HG03280 (cell line): Measurements from ENCODE around the gene GDPD5.

ENCODE experiments used
- ATAC-seq: cut with Tn5 transposase; IDR thresholded peaks from one replicate; pipeline ENCODE4 v1.9.1; 2021; ENCODE audit warnings: mild to moderate bottlenecking, moderate library complexity; ENCODE audit not compliant: unreplicated experiment

The GDPD5 gene

DNA sequence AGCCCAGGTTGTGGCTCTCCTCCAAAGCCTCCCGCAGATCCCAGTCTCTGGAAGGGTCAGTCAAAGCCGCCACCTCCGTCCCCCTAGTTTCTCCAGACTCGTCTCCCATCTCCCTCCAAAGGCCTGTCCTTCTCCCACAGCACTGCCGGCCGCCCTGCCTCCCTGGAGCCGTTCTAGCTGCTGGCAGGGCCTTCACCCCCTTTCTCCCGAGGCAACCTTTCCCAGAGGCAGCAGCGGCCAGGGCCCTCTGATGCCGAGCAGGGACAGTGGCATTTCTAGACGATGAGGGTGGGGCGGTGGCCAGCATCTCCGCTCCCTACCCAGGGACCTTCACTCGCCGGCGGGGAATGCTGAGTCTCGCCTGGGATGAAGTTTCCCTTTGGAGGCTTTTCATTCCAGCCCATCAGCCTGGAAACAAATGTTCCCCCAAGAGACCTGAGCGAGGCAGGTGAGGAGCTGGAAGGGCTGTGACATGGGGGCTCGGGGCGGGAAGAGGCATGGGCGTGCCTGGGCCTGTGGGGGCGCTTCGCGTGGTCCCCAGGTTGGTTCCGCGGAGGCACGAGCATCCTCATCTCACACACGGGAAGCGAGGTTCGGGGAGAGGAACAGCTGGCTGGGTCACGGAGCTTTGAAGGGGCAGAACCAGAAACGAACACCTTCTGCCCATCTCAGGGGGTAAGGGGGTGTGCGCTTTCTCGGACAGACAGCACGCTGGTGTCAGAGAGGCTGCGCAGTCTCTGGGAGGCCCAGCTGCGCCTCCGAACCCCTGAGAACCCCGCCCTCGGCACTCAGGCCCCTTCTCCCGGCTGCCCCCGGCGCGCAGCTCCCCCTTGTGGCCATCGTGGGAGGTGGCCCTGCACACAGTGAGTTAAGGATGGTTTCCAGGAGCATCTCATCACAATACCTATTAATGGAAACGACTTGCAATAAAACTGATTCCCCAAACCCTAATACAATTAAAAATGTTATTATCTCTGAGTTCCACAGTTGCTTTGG is 74.6 kb downstream of the GDPD5 start:
- no peak for ATAC-seq

DNA sequence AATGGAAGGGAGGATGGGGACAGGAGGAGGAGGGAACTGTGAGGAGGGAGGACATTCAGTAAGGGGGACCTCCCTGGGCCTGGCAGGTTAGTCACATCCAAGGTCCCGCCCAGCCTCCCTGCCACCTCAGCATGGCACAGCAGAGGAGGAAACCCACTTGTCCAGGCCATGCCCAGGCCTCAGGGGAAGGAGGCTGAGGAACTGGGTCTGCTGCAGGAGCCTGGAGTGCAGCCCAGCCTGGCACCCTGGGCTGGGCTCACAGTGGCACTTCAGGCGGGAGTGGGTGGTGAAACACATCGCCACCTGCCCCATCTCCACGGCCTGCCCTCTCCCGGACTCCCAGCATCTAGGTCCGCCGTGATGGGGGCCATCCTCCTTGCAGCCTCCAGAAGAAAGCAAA is 75.5 kb downstream of the GDPD5 start:
- no peak for ATAC-seq

DNA sequence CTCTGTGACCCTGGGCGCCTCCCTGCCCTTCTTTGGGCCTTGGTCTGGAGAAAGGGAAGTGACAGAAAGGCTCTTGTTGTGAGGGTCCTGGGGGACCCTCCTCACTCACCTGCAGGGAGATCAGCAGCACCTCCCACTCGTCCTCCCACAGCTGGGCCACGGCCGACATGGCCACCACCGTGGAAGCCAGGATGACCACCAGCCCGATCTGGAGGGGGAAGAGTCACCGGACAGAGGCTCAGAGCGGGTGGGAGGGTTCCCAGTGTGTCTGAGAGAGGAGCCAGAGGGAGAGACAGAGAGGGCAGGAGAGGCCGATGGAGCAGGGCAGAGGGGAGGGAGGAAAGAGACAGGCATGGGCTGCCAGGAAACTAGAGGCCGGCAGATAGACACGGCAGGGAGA is 76.0 kb downstream of the GDPD5 start:
- ATAC-seq, result no peak

DNA sequence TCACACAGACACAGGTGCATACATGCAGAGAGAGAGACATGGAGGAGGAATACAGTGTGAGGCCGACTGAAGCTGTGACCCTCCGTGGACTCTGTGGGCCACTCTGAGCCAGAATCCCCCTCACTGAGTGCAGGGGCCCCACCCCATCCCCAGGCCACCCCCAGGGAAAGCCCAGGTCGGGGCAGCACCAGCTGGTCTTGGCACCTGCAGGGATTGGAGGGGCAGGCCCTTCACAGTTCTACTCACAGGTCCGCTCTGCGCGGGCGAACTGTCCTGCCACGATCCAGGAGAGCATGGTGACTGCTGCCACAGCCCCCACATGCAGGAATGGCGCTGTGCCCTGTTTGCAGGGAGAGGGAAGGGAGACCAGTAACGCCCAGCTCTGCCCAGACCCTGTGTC is 76.5 kb downstream of the GDPD5 start:
- no peak for ATAC-seq

DNA sequence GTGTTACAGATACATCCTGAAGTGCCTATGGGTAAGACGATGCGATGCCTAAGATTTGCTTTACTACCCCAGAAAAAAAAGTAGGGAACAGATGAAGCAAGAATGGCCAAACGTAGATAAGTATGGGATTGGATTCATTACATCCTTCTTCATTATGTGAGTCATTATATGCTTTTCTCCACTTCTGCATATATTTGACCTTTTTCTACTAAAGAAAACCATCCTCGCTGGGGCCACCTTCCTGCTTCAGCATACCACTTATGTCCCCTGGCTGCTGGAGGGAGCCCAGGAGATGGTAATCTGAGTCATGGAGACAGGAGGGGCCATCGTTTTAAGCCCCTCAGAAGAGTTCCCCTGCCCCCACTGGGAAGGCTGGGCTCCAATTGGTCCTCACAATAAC is 78.3 kb downstream of the GDPD5 start:
- ATAC-seq, result no peak

DNA sequence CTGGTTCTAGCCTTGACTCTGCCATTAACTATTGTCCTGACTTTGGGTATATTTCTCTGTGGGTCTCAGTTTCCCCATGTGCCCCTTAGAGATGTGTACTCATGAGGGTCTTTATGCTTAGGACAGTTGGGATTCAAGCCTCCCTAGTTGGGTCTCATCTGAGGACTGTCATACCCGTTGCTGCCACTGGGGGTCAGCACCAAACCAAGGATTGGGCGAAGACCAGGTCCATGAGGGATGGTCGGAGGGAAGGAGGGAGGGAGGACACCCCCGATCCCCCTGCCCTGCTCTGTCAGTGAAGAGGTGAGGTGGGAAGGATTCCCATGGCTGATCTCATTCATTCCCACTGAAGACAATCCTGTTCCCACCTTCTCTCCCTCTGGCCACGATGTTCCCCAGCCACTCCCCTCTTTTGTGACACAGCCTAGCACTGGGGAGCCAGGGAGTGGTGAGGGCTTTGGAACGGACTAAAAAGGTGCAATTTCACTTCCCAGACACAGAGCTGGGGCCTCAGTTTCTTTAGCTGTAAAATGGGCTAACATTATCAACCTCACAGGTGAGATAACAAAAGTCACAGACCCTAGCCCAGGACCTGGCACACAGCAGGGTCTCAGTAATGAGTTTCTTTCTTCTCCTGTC is 80.3 kb downstream of the GDPD5 start:
- ATAC-seq, result no peak

DNA sequence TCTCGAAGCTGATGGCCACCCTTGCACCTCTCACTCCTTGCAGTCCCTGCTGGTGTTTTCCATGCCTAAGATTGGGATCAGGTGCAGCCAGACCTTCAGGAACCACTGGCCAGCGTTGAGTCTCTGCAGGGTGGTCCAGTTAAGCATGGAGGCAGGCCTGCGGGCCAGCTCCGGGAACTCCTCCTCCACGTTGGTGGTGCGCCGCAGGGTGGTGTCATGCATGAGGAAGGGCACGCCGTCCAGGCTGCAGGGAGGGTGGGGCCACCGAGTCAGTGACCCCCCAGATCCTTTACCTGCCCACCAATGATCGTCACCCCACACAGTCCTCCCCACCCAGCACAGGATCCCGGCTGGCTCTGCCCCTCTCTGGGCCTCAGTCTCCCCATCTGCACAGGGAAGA is 82.7 kb downstream of the GDPD5 start:
- no peak for ATAC-seq

DNA sequence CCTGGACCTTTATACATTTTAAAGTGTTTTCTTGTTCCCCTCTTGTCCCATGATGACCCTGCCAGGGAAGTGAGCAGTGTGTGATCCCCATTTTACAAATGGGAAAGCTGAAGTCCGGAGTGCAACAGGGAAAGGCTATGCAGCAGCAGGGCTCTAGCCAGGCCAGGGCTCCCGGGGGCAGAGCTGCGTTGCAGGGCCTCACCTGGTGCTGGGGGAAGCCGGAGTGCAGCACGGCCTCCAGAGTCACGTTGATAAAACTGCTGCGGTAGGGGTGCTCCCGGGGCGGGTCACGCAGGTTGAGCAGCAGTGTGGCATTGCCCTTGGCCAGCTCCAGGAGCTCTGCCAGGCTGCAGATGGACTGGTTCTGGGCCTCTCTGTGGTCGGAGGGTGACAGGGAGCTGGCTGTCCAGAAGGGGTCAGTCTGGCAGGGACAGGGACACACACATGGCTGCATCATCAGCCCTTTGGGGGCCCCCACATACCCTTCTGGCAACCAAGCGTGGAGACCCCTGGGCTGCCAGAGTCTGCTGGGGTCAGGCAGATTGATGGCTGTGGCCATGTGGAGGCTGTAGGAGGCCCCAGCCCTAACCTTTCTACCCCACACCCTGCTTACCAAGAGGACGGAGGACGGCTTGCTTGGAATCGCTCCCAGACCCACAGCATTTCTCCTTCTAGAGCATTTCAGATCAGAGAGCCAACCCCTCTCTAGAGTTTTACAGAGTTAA is 83.4 kb downstream of the GDPD5 start:
- no peak for ATAC-seq

DNA sequence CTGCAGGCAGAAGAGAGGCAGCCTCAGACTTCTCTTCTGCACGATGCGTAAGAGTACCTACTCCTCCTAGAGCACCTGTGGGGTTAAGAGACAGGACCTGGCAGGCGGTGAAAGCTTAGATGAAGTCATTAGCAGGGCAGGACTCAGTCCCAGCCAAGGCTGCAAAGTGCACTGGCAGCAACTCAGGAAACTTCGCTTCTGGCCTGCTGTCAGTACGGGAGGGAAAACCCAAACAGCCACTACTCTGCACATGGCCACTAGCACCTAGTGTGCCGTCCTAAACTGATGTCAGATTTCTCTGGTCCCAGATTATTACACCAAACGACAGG is 84.0 kb downstream of the GDPD5 start:
- ATAC-seq, result no peak

DNA sequence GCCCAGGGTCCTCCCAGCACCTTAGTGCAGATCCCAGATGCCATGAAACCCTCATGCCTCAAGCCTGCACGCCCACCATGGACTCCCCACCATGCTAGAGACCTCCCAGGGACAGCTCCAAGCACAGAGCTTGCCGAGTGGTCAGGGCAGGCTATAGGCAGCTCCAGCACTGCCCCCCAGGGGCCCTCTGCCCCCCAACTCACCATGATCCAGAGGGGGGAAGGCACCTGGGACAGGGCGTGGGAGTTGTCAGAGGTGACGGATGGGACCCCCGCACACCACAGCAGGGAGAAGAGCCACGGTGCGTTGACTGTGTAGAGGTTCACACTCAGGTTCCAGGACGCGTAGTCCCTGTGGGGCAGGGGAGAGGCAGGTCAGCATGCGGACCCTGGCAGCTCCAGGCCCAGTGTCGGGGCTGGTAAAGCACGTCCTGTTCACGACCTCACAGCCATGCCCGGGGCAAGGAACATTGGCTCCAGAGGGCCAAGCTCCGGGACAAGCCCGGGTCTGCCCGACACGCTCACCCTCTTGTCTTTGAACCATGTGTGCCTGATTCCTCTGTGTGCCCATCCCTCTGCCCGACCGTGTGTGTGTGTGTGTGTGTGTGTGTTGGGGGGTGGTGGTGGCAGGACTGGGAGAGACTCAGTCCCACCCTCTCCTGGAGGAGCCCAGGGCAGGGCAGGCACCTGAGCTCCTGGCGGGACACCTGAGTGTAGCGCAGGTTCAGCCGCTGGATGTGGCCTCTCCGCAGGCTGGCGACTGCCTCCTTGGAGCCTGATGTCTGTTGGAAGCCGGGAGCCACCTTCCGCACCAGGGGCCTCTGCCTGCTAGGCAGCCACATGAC is 84.6 kb downstream of the GDPD5 start:
- ATAC-seq, result no peak

DNA sequence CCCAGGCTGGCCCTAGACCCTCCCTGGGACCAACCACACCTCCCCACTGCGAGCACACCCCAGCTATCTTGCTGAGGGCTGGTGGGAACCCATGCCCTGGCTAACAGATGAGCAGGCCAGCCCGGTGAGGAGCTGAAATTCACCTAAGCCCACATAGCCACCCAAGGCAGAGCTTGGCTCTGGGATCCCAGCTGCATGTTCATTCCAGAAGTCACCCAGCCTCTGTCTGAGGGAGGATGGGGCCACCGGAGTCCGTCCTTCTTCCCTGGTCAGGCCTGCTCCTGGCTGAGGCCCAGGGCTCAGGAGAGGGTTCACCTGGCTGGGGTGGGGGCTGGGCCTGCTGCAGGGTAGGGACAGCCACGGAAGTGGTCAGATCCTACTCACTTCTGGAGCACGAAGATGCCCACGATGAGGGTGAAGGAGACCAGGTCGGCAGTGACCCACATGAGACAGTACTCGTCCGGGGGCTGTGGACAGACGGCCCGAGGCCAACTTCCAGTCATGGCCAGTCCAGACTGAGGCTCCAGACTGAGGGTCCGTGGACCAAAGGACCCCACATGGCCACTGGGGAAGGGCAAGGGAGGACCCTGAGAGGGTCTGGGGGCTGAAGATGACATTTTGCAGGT is 86.1 kb downstream of the GDPD5 start:
- no peak for ATAC-seq

DNA sequence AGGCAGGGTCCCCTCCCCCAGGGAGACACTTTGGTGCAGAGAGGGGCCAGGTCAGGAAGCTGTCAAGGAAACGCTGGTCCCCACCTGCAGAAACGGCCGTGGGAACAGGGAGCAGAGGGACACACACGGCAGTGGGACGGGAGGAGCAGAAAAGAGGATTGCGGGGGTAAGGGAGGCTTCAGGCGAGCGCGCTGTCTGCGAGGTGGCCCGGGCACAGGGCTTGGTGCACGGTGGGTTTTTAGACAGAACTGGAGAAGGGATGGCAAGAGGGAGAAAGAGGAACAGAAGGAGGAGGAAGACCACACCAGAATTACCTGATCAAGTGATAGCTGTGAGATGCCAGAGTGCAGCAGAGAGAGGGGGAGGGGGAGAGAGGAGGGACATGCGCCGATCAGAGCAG is 86.7 kb downstream of the GDPD5 start:
- ATAC-seq, result no peak

DNA sequence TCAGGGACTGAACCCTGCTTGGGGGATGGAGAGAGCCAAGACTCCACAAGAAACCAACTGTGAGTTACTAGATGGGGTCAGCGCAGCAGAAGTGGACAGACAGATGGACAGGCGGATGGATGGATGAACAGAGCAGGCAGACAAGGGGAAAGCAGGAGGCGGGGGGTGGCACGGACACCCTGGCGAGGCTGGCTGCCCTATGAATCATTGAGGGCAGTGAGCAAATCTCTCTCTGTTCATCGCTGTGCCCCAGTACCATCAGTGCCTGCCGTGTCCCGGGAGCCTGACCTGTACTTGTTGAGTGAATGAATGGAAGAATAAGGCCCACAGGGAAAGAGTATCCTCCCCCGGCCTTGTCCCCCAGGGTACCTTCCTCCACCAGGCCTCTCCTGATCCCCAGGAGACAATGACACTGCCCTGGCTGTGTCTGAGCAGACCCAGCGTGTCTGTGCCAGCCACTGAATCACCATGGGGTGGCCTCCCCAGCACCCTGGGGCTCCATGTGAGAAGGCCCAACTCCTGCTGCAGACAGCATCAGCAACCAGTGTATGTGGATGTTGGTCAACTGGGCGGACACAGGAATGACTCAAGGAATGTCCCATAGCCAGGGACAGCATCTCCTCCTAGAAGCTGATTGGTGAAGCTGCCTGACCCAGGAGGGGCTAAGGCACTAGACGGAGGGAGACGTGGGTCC is 87.6 kb downstream of the GDPD5 start:
- ATAC-seq, result no peak

DNA sequence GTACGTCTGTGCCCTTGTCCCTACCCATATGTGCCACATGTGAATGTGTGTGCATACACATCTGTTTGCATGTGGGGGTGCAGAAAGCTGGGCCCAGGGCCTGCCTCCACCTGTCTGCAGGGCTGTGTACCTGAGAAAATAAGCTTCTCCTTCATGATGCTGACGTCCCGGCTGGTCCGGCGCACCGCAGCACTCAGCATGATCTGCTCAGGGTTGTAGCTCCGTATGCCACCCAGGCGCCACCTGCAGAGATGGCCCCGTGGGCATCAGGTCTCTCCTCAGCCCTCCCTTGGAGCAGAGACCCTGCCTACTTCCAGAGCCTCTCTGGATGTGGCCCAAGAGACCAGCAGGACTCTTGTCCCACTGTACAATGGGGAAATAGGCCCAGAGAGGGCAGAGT is 88.9 kb downstream of the GDPD5 start:
- no peak for ATAC-seq

DNA sequence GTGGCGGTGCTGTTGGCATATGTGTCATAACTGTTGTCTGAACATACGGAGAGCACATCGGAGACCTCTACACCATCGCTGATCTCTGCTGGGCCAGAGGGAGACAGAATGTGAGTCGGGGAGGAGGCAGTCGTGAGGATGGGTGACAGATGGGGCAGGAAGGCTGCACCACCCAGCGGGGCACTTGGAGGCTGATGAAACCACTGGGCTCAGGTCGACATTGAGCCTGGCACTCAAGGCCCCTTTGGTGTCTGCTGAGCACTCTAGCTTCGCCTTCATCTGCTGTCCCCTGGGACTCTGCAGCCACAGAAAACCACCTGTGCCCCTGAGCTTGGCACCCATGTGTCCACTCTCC is 90.2 kb downstream of the GDPD5 start:
- ATAC-seq, result no peak

DNA sequence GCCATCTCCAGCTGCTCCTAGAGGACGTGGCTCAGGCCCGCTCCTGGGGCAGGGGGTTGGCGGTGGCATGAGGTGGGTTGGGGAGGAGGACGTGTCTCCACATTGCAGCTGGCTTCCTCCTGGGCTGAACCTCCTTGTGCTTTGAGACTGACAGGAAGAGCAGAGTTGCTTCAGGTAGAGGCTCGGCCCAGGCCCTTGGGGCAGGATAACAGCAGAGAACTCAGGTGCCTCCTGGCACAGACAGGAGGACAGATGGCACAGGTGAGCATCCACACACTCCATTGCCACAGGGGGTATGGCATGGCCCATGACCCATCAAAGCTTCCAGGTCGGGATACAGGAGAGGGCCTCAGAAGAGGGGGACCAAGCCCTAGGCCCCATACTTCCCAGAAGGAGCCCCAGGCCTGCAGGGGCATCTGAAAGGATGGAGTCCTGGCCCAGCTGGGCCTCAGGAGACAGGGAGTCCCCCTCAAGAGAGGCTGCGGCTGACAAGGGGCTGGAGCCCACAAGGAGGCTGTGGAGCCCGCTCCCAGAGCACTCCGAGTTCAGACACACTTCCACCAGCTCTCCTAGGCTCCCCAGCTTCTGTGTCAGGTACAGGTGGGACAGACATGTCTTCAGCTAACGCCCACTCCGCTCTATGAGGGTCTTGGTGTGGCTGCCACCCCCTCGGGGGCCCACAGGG is 90.7 kb downstream of the GDPD5 start:
- no peak for ATAC-seq

DNA sequence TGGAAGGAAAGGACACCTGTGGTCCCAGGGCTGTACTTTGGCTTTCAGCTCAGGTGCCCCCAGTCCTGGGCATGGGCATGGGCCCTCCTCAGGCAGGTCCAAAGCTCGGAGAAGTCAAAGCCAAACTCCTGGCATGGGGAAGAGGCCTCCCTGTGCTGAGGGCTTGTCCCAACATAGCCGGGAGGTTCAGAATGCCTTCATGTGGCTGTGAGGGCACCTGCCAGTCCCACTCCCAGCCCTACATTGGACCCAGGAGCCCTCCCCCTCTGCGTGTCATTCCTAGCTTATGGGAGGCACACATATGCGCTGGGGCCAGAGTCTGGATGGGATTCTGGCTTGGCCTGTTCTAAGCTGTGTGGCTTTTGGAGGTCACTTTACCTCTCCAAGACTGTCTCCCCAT is 91.7 kb downstream of the GDPD5 start:
- ATAC-seq, result no peak

DNA sequence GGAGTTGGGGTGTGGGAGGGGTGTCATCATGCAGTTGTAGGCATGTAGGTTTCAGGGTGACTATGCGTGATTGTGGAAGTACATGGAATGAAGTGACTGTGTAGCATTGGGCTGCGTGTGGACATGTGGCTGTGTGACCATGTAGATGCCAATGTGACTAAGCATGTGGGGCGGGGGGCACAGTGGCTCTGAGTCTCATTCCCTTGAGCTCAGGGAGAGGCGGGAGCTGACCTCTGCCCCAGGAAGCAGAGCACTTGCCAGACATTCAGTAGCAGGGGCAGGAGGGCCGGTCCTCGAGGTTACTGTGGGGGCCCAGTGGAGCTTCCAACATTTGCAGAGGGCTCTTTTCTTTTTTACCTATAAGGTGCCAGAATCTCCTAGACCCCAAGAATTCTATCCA is 92.3 kb downstream of the GDPD5 start:
- no peak for ATAC-seq

DNA sequence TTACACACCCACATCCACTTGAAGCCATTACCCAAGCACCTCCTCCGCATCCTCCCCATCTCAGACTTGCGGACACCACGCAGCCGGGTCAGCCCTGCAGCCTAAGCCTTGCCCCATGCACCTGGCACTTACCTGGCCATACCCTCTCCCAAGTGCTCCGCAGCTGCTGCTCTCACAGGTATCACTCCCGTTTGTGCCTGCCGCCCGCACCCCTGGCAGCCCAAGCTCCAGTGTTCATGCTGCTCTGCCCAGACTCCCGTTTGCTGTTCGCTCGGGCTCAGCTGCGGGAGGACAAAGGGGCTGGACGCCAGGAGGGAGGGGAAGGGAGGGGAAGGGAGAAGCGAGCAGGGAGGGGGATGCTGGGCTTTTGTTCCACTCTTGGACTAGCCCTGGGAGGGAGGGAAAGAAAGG is 92.8 kb downstream of the GDPD5 start, which contains the start of gene KLHL35:
Gene KLHL35 (minus strand): TSS at position 293 of the 411 bp plus-strand sequence. CDS start 2,574 bp downstream, outside the sequence.
- ATAC-seq, result no peak
